ENCODE results near the gene C19orf38.
"Not testable (repeated sequence)": the region's sequence is repeated elsewhere in the genome, so short reads cannot be mapped to it uniquely, and the experiment has no call there.

C19orf38 gene

DNA sequence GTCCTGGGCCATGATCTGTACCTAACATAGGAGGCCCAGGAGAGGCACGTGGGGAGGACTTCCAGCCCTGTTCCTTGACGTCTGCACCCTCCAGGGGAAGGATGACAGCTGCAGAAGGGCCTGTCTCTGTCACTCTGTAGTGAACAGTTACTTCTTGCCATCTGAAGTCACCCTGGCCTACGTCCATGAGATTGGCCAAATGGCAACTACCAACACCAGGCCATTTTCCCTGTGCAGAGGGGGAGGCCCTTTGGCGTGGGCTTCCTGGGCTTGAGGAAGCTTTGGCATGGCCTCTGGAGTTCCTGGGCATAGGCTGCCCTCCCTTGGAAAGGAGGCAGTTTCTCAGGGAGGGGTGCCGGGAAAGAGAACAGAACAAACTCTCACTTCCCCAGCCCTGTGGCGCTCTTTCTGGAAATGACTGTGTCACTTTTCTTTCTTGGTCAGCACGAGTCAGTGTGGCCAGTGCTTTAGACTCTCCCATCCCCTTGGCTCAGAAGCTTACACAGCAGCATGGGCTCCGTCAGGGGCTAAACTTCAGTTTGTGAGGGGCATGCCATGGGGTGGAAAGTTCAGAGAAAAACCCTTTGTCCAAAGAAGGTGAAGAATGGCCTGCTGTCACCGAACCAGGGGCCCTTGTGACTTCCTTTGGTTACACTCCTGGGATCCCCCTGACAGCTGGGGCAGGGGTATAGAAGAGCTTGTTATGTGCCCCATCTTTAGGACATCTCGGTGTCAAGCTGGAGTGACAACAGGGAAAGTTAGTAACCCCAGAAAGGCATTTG, 28.4 kb downstream of the C19orf38 start:
- DNase-seq (ENCODE audit: low read depth in 3 of 3), result no peak

DNA sequence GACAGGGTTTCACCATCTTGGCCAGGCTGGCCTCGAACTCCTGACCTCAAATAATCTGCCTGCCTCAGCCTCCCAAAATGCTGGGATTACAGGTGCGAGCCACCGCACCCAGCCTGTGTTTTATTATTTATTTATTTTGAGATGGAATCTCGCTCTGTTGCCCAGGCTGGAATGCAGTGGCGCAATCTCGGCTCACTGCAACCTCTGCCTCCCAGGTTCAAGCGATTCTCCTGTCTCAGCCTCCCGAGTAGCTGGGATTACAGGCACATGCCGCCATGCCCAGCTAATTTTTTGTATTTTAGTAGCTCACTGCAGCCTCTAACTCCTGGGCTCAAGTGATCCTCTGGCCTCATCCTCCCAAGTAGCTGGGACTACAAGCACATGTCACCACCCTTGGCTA, 29.4 kb downstream of the C19orf38 start:
- not testable (repeated sequence) for DNase-seq (ENCODE audit: low read depth in 3 of 3)

DNA sequence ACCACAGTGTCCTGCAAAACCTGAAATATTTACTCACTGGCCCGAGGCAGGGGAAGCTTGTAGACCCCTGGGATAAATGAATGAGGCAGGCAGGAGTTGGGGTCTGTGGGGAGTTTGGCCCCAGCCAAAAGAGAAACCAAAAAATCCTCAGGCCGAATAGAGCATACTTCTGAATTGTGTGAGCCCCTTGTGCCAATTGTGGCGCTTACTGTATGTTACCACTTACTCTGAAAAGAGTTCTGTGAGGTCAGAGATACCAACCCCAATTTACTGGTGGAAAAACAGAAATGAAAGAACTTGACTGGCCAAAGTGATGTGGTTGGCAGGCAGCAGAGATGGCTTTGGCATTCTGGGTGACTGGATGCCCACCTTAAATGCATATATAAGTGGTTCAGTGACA, 30.0 kb downstream of the C19orf38 start:
- no peak for DNase-seq (ENCODE audit: low read depth in 3 of 3)

DNA sequence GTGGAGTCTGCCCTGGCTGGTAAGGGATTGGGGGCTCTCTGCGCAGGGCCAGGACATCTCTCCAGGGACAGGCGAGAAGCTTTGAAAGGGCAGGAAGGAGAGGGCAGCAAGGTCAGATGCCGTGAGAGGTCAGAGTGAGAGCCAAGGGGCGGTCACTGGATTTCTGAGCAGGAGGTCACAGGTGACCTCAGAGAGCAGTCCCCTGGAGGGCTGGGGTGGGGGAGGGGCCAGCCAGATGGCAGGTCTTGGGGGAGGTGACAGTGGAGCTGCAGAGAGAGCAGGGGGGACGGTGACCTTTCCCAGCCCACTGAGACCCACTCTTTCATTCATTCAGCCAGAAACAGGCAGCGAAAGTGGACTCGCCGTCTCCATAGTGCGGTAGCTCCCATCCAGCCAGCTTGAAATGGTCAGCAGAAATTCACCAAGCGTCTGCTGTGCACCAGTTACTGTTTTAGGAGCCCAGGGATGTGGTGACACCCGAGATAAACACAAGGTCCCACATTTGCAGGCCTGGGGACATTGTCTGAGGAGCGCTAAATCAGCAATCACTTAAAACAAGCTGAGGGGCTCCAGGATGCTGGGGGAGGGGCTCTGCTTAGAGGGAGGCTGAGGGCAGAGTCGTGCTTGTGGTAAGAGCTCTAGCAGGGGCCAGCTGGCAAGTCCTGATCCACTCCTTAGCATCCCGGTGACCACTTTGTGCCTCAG, 33.3 kb downstream of the C19orf38 start:
- no peak for DNase-seq (ENCODE audit: low read depth in 3 of 3)

DNA sequence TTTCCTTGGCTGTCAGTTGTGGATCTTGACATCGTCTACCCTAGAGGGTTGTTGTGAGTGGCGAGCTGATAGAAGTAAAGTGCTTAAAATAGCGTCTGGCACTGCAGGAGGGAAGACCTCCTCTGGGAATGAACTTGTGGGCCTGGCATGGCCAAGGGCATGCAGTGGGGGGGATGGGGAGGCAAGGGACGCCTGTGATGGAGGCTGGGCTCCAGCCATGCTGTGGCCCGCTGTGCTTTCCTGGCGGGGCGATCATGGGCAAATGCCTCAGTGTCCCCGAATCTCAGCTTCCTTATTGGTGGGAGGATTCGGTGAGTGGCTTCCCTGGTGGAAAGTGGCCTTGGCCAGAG, 33.9 kb downstream of the C19orf38 start:
- no peak for DNase-seq (ENCODE audit: low read depth in 3 of 3)

DNA sequence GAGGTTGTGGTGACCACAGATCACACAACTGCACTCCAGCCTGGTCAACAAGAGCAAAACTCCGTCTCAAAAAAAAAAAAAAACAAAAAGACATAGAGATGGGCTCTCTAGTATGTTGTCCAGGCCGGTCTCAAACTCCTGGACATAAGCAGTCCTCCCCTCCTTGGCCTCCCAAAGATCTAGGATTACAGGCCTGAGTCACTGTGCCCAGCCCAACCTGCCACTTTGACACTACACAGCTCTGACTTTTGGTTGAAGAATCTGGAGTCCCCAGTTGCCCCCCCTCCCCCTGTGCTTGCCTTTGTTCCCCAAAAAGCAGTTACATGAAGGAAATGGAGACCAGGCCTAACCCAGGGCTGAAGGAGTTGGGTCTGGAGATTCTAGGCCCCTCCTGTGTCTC, 36.1 kb downstream of the C19orf38 start:
- no peak for DNase-seq (ENCODE audit: low read depth in 3 of 3)

DNA sequence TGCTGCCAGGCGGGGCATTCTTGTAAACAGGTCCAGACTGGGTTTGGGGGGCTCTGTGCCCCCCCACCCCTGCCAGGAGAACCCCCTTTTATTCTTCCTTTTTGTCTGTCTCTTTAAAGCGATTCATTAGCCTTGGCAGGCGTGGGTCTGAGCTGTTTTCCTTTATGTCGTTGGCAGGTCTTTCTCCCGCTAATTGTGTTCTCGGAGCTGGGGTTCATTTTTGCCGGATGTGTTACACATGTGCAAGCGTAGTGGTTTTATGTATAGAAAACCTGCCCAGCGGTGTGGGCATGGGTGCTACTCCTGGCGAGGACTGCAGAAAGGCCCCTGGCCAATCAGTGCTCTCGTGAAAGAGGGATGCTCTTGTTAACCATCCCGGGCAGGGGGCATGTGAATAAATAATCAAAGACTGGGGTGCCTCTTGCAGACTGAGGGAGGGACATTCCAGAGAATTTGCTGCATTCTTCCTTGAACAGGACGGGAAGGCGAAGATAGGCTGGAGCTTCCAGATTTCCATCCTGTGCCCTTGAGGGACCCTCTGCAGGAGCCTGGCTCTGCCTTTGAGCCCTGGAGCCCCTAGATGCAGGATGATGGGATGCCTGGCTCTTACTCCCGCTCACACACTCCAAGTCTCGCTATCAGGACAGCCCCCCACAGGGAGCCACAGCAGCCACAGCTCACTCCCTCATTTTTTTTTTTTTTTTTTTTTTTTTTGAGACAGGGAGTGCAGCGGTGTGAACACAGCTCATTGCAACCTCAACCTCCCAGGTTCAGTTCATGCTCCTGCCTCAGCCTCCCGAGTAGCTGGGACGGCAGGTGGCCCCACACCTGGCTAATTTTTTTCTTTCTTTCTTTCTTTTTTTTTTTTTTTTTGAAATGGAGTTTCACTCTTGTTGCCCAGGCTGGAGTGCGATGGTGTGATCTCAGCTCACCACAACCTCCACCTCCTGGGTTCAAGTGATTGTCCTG, 37.3 kb downstream of the C19orf38 start:
- DNase-seq (ENCODE audit: low read depth in 3 of 3), result no peak

DNA sequence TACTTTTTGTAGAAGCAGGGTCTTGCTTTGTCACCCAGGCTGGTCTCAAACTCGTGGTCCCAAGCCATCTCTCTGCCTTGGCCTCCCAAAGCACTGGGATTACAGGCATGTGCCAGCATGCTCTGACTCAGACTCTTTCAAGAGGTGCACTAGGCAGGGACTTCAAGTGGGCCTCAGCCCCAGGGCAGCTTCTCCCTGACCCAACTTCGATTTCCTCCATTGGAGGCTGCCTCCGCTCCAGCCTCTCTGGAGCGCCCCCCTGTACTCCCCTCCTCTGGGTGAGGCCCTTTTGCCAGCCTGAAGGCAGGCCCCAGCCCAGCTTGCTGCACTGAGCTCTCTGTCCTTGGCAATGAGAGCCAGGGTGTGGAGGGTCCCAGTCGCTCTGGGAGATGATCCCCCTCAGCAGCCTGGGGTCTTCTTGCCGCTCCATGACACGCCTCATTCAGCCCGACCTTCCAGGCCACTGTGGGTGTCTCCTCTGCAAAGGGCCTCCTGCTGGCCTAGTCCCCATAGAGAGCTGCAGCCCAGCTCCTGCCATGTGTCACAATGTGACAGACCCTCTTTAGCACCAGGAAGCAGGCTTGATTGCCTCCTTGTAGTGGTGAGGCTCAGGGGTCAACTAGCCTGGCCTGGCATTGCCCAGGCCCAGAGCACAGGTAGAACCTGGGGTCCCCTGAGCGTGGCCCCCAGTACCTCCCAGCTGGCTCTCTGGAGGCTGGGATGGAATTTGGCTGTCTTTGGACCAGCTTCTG, 39.6 kb downstream of the C19orf38 start:
- no peak for DNase-seq (ENCODE audit: low read depth in 3 of 3)

DNA sequence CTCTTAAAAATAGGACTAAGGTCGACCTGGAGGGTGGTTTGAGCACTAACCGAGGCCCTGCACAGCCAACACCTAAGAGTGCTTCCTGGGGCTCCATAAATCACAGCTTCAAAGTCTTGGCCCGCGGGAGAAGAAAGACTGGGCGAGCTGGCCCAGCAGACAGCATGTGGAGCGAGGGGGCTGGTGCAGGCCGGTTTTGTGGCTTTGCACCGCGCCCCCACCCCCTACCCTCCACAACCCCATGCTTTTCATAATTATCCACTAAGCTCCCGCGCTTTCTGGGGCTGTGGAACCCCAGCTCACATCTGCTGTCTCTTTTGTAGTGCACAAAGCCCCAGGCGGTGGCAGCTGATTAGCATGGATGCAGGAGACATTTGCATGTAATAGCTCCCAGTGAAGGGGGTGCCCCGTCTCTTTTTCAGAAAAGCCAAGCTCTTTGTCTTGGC, 40.2 kb downstream of the C19orf38 start:
- DNase-seq (ENCODE audit: low read depth in 3 of 3), result no peak

DNA sequence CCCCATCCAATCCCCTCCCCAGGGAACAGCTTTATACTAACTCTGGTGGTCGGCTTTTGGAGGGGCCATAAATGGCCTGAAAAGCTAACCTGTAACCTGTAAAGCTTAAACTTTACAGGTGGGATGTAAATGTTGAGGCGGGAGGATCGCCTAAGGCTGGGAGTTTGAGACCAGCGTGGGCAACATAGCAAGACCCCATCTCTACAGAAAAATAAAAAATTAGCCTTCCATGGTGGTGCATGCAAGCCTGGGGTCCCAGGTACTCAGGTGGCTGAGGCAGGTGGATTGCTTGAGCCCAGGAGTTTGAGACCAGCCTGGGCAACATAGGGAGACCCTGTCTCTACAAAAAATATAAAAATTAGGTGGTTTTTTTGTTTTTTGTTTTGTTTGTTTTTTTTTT, 41.7 kb downstream of the C19orf38 start:
- no peak for DNase-seq (ENCODE audit: low read depth in 3 of 3)

DNA sequence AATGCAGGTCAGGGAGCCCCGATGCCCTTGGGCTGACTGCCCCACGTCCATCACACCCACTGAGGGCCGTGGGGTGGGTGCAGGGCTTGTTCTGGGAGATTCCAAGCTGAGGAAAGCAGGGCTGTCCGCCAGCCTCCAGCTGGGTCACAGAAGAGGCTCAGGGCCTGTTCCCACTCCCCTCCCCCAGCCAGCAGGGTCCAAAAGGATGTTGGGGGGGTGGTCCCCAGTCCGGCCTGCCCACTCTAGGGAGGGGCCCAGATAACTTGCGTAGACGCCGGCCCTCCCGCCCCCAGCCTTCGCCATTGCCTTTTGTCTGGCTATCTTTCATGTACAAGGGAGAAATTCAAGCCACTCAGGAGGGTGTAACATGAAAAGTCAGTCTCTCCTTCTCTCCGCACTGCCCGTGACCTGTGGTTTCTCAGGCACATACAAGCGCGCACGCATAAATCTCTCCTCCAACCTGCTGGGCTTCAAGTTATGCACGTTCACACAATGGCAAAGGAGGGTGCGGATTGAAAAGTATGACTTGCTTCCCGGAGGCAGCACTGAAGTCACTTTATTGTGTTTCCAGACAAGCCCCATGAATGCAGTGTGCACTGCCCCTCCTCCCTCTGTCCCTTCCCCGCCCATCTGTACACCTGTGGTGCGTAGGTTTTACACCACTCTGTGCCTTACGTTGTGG, 43.3 kb downstream of the C19orf38 start:
- no peak for DNase-seq (ENCODE audit: low read depth in 3 of 3)

DNA sequence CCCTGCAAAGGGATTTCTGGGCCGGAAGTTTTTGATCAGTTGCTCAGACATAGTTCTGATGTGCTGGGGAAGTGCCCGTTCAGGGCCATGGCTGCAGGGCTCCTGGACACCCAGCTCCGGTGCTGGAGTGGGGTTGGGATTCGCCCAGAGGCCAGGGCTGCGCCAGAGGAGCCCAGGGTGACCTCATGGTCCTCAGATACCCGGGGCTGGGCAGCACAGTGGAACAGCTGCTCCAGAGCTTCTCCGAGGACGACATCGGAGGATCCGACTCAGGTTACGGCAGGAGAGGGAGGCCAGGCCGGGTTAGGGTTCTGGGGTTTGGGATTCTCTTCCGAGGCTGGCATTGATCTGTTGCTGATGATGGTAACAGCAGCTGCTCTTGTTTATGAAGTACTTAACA, 44.0 kb downstream of the C19orf38 start:
- no peak for DNase-seq (ENCODE audit: low read depth in 3 of 3)

DNA sequence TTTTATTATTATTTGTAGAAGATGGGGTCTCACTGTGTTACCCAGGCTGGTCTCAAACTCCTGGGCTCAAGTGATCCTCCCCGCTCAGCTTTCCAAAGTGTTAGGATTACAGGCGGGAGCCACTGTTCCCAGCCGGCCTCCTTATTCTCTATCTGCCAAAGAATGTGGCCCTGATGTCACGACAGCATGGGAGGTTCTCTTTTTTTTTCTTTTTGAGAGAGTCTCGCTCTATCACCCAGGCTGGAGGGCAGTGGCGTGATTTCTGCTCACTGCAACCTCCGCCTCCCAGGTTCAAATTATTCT, 46.6 kb downstream of the C19orf38 start:
- DNase-seq (ENCODE audit: low read depth in 3 of 3), result no peak

DNA sequence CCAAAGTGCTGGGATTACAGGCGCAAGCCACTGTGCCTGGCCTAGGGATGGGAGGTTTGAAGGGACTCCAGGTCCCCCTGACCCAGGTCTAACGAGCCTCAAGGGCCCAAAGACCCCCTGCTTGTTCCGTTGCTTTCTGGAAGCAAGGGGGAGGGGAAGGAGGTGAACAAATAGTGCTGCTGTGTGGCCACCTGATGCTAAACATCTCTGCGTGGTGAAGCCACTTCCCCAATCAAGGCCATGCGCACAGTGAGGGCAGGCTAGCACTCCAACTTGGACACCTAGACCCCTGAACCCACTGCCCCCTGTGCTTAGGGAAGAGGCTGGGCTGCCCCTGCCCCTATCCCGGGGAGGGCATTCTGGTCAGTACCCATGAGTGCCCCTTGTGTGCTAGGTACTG, 47.1 kb downstream of the C19orf38 start:
- DNase-seq (ENCODE audit: low read depth in 3 of 3), result no peak

DNA sequence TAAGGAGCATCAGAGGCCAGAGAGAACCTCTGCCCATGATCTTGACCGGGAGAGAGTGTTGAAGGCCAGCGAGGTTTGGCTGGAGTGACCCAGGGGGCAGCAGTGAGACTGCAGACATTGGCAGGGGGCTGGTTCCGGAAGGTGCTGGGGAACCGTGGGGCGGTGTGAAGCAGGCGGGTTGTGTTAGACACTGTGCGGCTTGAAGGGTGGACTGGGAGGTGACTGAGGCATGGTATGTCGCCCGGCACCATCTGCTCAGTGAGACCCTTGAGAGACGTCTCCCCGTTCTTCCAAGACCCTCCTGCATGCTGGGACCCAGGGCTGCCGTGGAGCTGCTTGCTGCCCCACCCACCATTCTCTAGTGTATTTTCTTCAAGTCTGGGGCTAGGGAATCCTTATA, 47.7 kb downstream of the C19orf38 start:
- DNase-seq (ENCODE audit: low read depth in 3 of 3), result no peak

DNA sequence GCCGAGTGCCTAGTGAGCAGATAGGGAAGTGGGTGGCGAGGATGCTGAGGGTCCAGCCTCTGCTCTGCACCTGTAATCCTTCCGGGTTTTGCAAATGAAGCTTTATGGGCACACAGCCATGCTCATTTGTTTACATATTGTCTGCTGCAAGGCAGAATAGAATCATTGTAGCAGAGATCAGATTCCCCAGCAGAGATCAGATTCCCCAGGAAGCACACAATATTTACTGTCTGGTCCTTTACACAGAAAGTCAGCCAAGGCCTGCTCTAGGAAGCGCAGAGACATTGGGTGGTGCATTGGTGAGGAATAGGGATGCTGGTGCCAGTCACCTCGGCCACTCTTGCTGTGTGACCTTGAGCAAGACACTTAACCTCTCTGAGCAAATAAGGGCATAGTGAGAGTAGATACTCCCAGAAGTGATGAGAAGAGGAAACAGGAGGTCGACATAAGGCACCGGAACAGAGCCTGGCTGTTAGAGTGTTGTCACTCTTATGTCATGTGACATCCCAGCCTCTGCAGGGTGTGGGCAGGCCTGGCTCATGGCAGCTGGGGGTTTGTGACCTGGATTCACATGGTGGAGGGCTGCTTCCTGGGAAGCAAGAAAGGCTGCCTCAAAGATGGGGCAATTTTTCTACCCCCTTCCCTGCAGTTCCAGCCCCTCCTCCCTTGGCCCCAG, 48.8 kb downstream of the C19orf38 start:
- DNase-seq (ENCODE audit: low read depth in 3 of 3), result no peak

DNA sequence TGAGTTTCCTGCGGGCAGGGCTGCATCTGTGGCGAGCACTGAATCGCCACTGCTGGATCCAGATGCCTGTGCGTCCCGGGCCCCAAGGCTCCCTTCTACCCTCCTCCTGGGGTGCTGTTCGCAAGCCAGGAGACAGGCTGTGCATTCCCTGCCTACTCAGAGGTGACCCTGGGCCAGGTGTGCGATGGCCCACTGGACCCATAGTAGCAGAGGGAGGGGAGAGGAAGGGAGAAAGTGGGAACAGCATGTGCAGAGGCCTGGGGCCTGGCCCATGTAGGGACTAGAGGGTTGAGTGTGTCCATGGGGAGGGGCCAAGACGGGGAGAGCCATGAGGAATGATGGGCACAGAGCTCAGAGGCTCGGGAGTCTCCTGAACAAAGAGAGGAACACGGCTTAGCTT, 50.4 kb downstream of the C19orf38 start:
- DNase-seq (ENCODE audit: low read depth in 3 of 3), result no peak

DNA sequence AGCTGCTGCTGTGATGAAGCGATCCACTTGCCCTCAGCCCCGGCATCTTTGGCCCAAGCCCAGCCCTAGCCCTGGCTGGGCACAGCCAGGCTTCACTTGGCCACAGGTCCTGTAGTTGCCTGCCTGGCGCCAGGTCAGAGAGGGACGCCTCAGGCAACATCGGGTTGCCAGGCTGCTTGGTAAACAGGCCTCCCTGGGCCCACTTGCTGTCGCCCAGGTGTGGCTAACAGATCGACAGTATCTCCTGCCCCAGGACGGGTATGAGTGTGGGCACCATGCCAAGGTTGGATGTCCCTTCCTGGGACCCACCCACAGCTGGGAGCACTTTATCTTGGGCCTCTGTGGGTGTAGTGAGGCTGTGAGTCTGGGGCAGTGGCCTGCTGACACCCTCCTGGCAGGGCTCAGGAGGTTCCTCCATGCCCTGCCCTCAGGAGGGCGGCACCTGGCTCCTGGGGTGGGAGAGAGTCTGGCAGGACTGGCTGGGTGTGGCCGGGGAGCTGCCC, 51.0 kb downstream of the C19orf38 start:
- DNase-seq (ENCODE audit: low read depth in 3 of 3), result no peak

DNA sequence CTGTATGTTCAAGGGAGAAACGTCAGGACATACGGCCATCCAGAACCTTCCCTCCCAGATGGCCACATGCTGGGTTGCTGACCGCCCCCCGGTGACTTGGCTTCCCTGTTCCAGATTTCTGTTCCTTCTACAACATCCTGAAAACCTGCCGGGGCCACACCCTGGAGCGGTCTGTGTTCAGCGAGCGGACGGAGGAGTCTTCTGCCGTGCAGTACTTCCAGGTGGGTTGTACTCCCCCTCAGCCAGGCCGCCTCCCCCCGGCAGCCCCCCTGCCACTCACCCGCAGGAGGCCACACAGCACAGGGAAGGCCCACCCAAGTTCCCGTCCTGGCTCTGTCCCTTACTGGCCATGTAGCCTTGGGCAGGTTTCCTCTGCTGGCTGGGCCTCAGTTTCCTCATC, 59.7 kb downstream of the C19orf38 start:
- no peak for DNase-seq (ENCODE audit: low read depth in 3 of 3)

DNA sequence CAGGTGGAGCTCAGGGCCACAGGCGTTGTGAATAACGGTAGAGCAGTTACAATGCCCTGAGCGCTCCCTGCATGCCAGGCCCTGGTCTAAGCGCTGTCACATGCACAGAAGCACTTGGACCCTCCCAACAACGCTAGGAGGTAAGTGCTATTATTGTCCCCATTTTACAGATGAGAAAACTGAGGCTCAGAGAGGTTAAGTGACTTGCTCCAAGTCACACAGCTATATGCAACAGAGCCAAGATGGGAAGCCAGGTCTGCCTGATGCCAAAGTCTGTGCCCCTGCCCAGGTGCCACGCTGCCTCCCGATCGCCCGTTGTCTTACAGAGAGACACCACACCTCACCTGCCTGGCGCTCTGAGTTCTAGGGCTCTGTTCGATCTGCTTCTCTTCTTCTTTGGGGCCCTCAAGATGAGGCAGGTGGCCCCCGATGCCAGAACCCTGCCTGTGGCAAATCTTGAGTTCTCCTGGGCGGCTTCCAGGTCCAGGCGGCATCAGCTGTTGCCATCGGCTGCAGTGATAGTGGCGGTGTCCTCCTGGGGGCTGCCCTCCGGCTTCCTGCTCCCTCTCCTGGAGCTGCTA, 60.3 kb downstream of the C19orf38 start:
- no peak for DNase-seq (ENCODE audit: low read depth in 3 of 3)

All from stimulated activated CD4-positive, alpha-beta T cell treated with anti-CD3 and anti-CD28 coated beads, TNF-alpha, amount 100 ng/mL, for 4 hours (primary cell).